ENCODE results near the gene SUPT7L. TPM values are rescaled to one million over a fixed set of nuclear protein-coding genes. Genes with fewer than 3 reads are reported as not detected.

SUPT7L gene
- total and polyA plus RNA-seq, 2 of the 4 experiments (the other 2 are of a cell fraction): 16.7 to 33.4 TPM

DNA sequence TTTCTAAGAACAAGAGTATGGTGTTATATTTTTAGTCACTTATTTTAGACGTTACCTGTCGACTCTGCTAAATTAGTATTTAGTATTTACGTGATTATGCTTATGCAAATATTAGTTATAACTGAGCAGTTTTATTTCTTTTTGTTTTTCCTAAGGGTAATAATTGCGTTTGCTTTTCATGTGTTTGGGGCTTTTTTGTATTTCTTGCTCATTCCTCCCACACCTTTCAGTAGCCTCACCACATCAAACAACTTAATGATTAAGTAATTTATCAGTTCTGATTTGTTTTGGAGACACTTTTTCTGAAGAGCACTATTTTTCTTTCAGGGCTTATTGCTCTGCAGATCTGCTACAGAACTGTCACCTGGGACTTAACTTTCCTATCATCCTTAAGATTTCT lies 7.8 kb upstream of the SUPT7L start:
- H3K4me3 ChIP-seq (ENCODE audit: insufficient read depth, low read depth, low read length): no peak overlapping the region
- CTCF ChIA-PET: no interaction called here
- in situ Hi-C loops (cut with MboI; ENCODE audit: low sequenced_read_pairs): no loop called here

More for the DNA sequence above, 7.8 kb upstream of the SUPT7L start:
- no peaks in the 10 kb centered on the region for H3K9me3 ChIP-seq (ENCODE audit: control insufficient read depth, insufficient read depth, low read length)
- no peaks in the 10 kb centered on the region for H3K27me3 ChIP-seq (ENCODE audit: control insufficient read depth, insufficient read depth, low read length)
- H2BK5ac ChIP-seq (ENCODE audit: low read depth, low read length, poor library complexity, severe bottlenecking): no peak overlapping the region
- POLR2A ChIA-PET (ENCODE audit: unreplicated experiment): no interaction called here
- H3K4ac ChIP-seq (ENCODE audit: low read depth, low read length): no peak overlapping the region
- H3K23ac ChIP-seq (ENCODE audit: low read depth, low read length): no peak overlapping the region
- no peak overlapping the region for H2BK15ac ChIP-seq (ENCODE audit: low read depth, low read length)
- no peak overlapping the region for H3K27ac ChIP-seq (ENCODE audit: insufficient read depth, low read length)
- H2BK20ac ChIP-seq (ENCODE audit: low read depth, low read length): no peak overlapping the region
- no peaks in the 10 kb centered on the region for H3K9me1 ChIP-seq (ENCODE audit: insufficient read depth, low read length)
- WGBS, 2 experiments (ENCODE audit: extremely low coverage in 2 of 2, insufficient read length in 1 of 2): no CpG with 5 or more reads among the region's 4 CpGs
- H4K8ac ChIP-seq (ENCODE audit: low read depth in 2 of 2, low read length in 2 of 2): no peak overlapping the region
- TF ChIP-seq BHLHE40 (IDR thresholded peaks at IDR 0.05; ENCODE audit: low read depth, low read length): no peak
- no peak for TF ChIP-seq MAFK (IDR thresholded peaks at IDR 0.05; ENCODE audit: low read depth, low read length)
- no peak for TF ChIP-seq RAD21 (IDR thresholded peaks at IDR 0.05; ENCODE audit: low read length)
- TF ChIP-seq RCOR1 (IDR thresholded peaks at IDR 0.05; ENCODE audit: insufficient replicate concordance, low read length): no peak
- no peak for TF ChIP-seq NFE2L2 (IDR thresholded peaks at IDR 0.05; ENCODE audit: low read depth, low read length)
- TF ChIP-seq MXI1 (IDR thresholded peaks at IDR 0.05; ENCODE audit: borderline replicate concordance, low read depth, low read length): no peak
- no peak for ATAC-seq (ENCODE audit: low read depth)
- peaks cover 20% of the 10 kb centered on the region for H3K36me3 ChIP-seq (ENCODE audit: control insufficient read depth, insufficient read depth, low read length)
- no peak overlapping the region for H2AK9ac ChIP-seq (replicated peaks; ENCODE audit: low read depth, low read length, poor library complexity)
- H3K18ac ChIP-seq (ENCODE audit: low read depth, low read length): no peak overlapping the region
- no peak overlapping the region for H2AK5ac ChIP-seq (ENCODE audit: low read depth, low read length)
- no peaks in the 10 kb centered on the region for H3K4me1 ChIP-seq (ENCODE audit: control insufficient read depth, insufficient read depth, low read length)
- H3K79me1 ChIP-seq (ENCODE audit: low read depth in 1 of 2, low read length in 2 of 2): peaks cover 0 to 2% of the 10 kb centered on the region in 2 experiments; a peak in 1 of 4 replicates
- no peaks in the 10 kb centered on the region for H4K20me1 ChIP-seq (ENCODE audit: insufficient read depth, low read length)
- H3K9ac ChIP-seq (ENCODE audit: low read depth, low read length): no peak overlapping the region
- H3K14ac ChIP-seq (replicated peaks; ENCODE audit: low read depth, low read length): no peak overlapping the region
- dilution Hi-C loops (cut with HindIII; ENCODE audit: low sequenced_read_pairs, unreplicated experiment): no loop called here
- no peak for DNase-seq
- BruUV-seq (replicated peaks): no TSS peak
- no peak overlapping the region for H4K91ac ChIP-seq (ENCODE audit: insufficient read depth, low read depth, low read length)
- no peak overlapping the region for H3K56ac ChIP-seq (ENCODE audit: extremely low read depth, insufficient read depth, low read length)
- H2AFZ ChIP-seq (replicated peaks; ENCODE audit: low read length, poor library complexity): no peak overlapping the region
- no peak overlapping the region for H3K4me2 ChIP-seq (ENCODE audit: low read depth, low read length)
- H4K5ac ChIP-seq (ENCODE audit: low read depth, low read length): no peak overlapping the region
- intact Hi-C loops (cut with micrococcal nuclease): no loop called here
- H2BK120ac ChIP-seq (ENCODE audit: low read depth, low read length): no peak overlapping the region
